Activated B cell treated with CpG ODN at 0.5 μM for 24 hours (primary cell): Measurements from ENCODE around the gene RFX1. TPM values are rescaled to one million over a fixed set of nuclear protein-coding genes. Genes with fewer than 3 reads are reported as not detected.

Experiments used
- ATAC-seq: fragments of 200-7000 bp; cut with Tn5 transposase; one replicate; pipeline ENCODE4 v1.10.0; 2021; ENCODE audit warnings: low read depth, mild to moderate bottlenecking, moderate library complexity
- CTCF ChIA-PET: fragments of 350-600 bp; sonication (Branson Sonifier 250); formaldehyde crosslinking; loops from one replicate; lab custom pipeline; 2021; ENCODE audit warnings: antibody characterized with exemption; lab: Charles Lee
- POLR2A ChIA-PET: fragments of 350-600 bp; sonication (Branson Sonifier 250); formaldehyde crosslinking; loops from one replicate; lab custom pipeline; 2021; ENCODE audit warnings: antibody characterized with exemption; lab: Charles Lee
- DNase-seq: peaks from one replicate; pipeline ENCODE4 v3.0.0; 2022
- H3K27ac Mint-ChIP-seq: one replicate; pipeline ENCODE4 v1.8.0; 2020; ENCODE audit warnings: mixed read lengths
- H3K27me3 Mint-ChIP-seq: one replicate; pipeline ENCODE4 v1.8.0; 2021; ENCODE audit warnings: mixed read lengths
- H3K36me3 Mint-ChIP-seq: one replicate; pipeline ENCODE4 v1.8.0; 2021; ENCODE audit warnings: low read depth, mixed read lengths
- H3K4me1 Mint-ChIP-seq: one replicate; pipeline ENCODE4 v1.8.0; 2021; ENCODE audit warnings: mixed read lengths
- H3K4me3 Mint-ChIP-seq: one replicate; pipeline ENCODE4 v1.8.0; 2020; ENCODE audit warnings: mild to moderate bottlenecking, mixed read lengths
- H3K9me3 Mint-ChIP-seq: one replicate; pipeline ENCODE4 v1.8.0; 2020; ENCODE audit warnings: mixed read lengths
- intact Hi-C: fragments of 100-400 bp; cut with micrococcal nuclease; formaldehyde crosslinking; loops from one replicate; pipeline ENCODE4 v1.15.1; 2024
- total RNA-seq: library from RNA; stranded (reverse); gene quantifications from 2 replicates; pipeline ENCODE4 v1.2.3, GENCODE V29; 2022
- TF ChIP-seq, protein P1 (sequence below): fragments of 200-600 bp; IDR thresholded peaks from one replicate; pipeline ENCODE4 v1.8.0; 2022; ENCODE audit warnings: antibody characterized with exemption, mild to moderate bottlenecking

RFX1 gene
- total RNA-seq, 1 donor from 2014 or later, result 19.0 TPM

DNA sequence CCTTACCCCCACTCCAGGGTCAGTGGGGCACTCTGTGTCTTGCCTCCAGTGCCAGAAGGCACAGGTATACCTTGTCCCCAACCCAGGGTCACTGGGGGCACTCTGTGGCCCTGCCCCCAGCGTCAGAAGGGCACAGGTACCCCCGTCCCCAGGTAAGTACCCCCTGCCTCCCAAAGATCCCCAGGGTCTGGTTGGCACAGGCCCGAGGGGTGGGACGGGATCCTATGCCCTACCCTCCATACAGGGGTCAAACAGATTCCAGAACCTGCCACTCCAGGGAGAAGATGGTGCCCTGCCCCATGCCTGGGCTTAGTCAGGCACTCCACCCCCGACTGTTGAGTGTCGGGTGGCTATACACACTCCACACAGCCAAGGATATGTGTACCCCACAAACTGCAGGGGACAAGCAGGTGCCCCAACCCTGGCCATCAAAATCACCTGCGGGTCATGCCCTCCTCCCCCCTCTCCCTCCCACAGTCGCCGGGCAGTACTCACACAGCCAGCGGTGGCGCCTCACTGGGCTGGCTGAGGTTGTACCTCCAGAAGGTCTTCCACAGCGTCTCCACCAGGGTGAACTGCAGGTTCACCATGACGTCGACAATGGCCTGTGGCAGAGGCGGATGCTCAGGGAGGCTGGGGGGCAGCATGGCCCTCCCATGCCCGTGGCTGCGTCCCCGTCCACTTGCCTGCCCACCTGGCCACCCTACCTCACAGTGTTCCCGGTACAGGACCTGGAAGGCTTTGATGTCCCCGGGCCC lies 40.0 kb downstream of the RFX1 start:
- intact Hi-C loops, result no loop called here
- no peak overlapping the region for H3K4me3 Mint-ChIP-seq
- no peaks in the 10 kb centered on the region for H3K27me3 Mint-ChIP-seq
- no peaks in the 10 kb centered on the region for H3K9me3 Mint-ChIP-seq
- ChIA-PET CTCF (no interaction called here), POLR2A (no interaction called here)
- H3K36me3 Mint-ChIP-seq, result peaks cover 48% of the 10 kb centered on the region
- ATAC-seq (no peak), DNase-seq (no peak)
- no peak overlapping the region for H3K27ac Mint-ChIP-seq
- no peaks in the 10 kb centered on the region for H3K4me1 Mint-ChIP-seq
- TF ChIP-seq, protein P1, sequence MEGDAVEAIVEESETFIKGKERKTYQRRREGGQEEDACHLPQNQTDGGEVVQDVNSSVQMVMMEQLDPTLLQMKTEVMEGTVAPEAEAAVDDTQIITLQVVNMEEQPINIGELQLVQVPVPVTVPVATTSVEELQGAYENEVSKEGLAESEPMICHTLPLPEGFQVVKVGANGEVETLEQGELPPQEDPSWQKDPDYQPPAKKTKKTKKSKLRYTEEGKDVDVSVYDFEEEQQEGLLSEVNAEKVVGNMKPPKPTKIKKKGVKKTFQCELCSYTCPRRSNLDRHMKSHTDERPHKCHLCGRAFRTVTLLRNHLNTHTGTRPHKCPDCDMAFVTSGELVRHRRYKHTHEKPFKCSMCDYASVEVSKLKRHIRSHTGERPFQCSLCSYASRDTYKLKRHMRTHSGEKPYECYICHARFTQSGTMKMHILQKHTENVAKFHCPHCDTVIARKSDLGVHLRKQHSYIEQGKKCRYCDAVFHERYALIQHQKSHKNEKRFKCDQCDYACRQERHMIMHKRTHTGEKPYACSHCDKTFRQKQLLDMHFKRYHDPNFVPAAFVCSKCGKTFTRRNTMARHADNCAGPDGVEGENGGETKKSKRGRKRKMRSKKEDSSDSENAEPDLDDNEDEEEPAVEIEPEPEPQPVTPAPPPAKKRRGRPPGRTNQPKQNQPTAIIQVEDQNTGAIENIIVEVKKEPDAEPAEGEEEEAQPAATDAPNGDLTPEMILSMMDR, result no peak

DNA sequence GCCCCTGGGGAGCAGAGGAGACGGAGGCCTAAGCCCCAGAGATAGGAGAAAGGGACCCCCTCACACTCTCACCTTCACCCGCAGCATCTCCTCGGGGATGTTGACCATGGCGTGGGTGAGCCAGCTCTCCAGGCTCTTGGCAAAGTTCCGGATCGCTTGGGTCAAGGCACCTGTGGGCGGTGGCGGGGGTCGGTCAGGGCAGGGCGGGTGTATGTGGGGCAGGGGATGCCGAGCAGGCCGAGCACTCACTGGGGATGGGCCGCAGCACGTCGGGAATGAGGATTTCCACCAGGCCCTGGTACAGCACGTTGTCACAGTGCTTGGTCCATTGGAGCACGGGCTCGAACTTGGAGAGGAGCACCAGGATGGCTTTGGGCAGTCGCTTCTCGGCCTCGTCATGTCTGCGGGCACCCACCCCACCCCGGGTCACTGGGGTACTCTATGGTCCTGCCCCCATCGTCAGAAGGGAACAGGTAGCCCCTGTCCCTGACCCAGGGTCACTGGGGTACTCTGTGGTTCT lies 40.7 kb downstream of the RFX1 start:
- DNase-seq (no peak), ATAC-seq (no peak)
- ChIA-PET POLR2A (no interaction called here), CTCF (no interaction called here)
- no peak overlapping the region for H3K4me3 Mint-ChIP-seq
- peaks cover 53% of the 10 kb centered on the region for H3K36me3 Mint-ChIP-seq
- H3K9me3 Mint-ChIP-seq, result no peaks in the 10 kb centered on the region
- H3K27ac Mint-ChIP-seq, result no peak overlapping the region
- no peaks in the 10 kb centered on the region for H3K27me3 Mint-ChIP-seq
- intact Hi-C loops, result no loop called here
- no peaks in the 10 kb centered on the region for H3K4me1 Mint-ChIP-seq
- TF ChIP-seq, protein P1, result no peak

DNA sequence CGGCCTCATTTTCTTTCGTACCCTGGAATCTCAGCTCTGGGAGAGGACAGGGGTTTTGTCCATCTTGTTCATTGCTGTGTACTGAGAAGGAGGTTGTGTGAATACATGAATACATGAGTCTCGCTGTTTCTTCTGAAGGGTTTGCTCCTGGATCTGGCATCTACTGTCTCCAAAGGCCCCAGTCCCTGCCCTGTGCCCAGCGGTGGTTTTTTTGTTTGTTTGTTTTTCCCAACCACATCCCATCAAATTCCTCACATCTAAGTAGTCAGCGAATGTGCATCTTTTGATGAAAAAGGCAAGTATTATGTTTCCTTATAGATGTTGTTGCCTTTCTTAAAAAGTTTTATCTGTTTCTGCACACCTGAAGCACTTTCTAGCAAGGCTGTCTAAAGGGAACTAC lies 41.3 kb downstream of the RFX1 start:
- ChIA-PET POLR2A (no interaction called here), CTCF (no interaction called here)
- peaks cover 56% of the 10 kb centered on the region for H3K36me3 Mint-ChIP-seq
- no peak for ATAC-seq
- H3K4me1 Mint-ChIP-seq, result no peaks in the 10 kb centered on the region
- H3K27ac Mint-ChIP-seq, result no peak overlapping the region
- H3K9me3 Mint-ChIP-seq, result no peaks in the 10 kb centered on the region
- TF ChIP-seq, protein P1, result no peak
- intact Hi-C loops, result no loop called here
- DNase-seq, result no peak
- H3K27me3 Mint-ChIP-seq, result no peaks in the 10 kb centered on the region
- no peak overlapping the region for H3K4me3 Mint-ChIP-seq

DNA sequence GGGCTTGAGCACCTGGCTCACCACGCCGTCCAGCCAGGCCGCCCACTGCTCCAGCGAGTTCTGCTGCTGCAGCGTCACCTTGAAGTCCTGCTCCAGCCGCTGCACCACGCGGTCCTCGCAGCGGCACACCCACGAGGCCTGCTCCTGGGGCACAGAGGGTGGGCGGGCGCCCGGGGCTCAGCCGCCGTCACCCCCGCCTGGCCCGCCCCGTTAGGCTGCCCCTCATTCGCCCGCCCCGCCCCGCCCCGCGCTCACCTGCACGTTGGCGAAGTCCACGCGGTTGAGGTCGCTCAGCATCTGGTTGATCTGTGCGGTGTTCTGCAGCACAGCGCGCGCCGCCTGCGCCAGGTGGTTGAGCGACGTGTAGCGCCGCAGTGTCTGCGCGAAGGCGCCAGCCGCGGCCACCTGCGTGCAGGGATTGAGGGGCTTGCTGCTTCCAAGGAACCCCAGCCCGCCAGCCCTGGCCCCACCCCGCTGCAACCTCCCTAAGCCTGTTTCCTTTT lies 42.5 kb downstream of the RFX1 start:
- no peak overlapping the region for H3K27ac Mint-ChIP-seq

More for the DNA sequence above, 42.5 kb downstream of the RFX1 start:
- CTCF ChIA-PET, result no interaction called here
- H3K9me3 Mint-ChIP-seq, result no peaks in the 10 kb centered on the region
- H3K4me3 Mint-ChIP-seq, result no peak overlapping the region
- no peaks in the 10 kb centered on the region for H3K4me1 Mint-ChIP-seq
- no peaks in the 10 kb centered on the region for H3K27me3 Mint-ChIP-seq
- TF ChIP-seq, protein P1, result no peak
- peaks cover 51% of the 10 kb centered on the region for H3K36me3 Mint-ChIP-seq
- POLR2A ChIA-PET, result no interaction called here
- no peak for DNase-seq
- intact Hi-C loops, result no loop called here
- ATAC-seq, result no peak
